Measurements from ENCODE around the gene PNMT. TPM values are rescaled to one million over a fixed set of nuclear protein-coding genes. Genes with fewer than 3 reads are reported as not detected.

PNMT gene
- total RNA-seq, 1 donor: not detected

- no peak for DNase-seq (ENCODE audit: low read depth)
- H3K4me3 ChIP-seq (ENCODE audit: low read depth, low read length): no peak overlapping the region
- TF ChIP-seq, protein P1, sequence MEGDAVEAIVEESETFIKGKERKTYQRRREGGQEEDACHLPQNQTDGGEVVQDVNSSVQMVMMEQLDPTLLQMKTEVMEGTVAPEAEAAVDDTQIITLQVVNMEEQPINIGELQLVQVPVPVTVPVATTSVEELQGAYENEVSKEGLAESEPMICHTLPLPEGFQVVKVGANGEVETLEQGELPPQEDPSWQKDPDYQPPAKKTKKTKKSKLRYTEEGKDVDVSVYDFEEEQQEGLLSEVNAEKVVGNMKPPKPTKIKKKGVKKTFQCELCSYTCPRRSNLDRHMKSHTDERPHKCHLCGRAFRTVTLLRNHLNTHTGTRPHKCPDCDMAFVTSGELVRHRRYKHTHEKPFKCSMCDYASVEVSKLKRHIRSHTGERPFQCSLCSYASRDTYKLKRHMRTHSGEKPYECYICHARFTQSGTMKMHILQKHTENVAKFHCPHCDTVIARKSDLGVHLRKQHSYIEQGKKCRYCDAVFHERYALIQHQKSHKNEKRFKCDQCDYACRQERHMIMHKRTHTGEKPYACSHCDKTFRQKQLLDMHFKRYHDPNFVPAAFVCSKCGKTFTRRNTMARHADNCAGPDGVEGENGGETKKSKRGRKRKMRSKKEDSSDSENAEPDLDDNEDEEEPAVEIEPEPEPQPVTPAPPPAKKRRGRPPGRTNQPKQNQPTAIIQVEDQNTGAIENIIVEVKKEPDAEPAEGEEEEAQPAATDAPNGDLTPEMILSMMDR (IDR thresholded peaks at IDR 0.05; ENCODE audit: insufficient read depth, low read length): no peak
Measured at GRCh38 chr17:39719563-39720355, 51.5 kb downstream of the PNMT start.

Other genes with a start within 250 kb of the PNMT start
- 21.6 and 31.7 TPM in 2 replicates for gene MED1, start 217.2 kb upstream of the PNMT start, total RNA-seq (ENCODE audit: low replicate concordance)
- gene CDK12, start 207.0 kb upstream of the PNMT start, total RNA-seq (ENCODE audit: low replicate concordance): 27.6 and 43.9 TPM in 2 replicates
- gene NEUROD2, start 60.5 kb upstream of the PNMT start, total RNA-seq (ENCODE audit: low replicate concordance): not detected in 2 replicates
- gene PPP1R1B, start 41.5 kb upstream of the PNMT start, total RNA-seq (ENCODE audit: low replicate concordance): 4.1 and 9.0 TPM in 2 replicates
- 18.6 and 20.8 TPM in 2 replicates for gene STARD3, start 31.3 kb upstream of the PNMT start, total RNA-seq (ENCODE audit: low replicate concordance)
- 0.36 and 0.49 TPM in 2 replicates for gene TCAP, start 3.1 kb upstream of the PNMT start, total RNA-seq (ENCODE audit: low replicate concordance)
- 9.7 and 11.1 TPM in 2 replicates for gene PGAP3, start 19.6 kb downstream of the PNMT start, total RNA-seq (ENCODE audit: low replicate concordance)
- gene ERBB2, start 31.6 kb downstream of the PNMT start, total RNA-seq (ENCODE audit: low replicate concordance): 37.4 and 67.0 TPM in 2 replicates
- 33.1 and 76.0 TPM in 2 replicates for gene MIEN1, start 62.1 kb downstream of the PNMT start, total RNA-seq (ENCODE audit: low replicate concordance)
- gene GRB7, start 69.5 kb downstream of the PNMT start, total RNA-seq (ENCODE audit: low replicate concordance): 1.7 TPM in 1 of 2 replicates, not detected in the other
- not detected in 2 replicates for gene IKZF3, start 195.9 kb downstream of the PNMT start, total RNA-seq (ENCODE audit: low replicate concordance)
- gene ZPBP2, start 199.7 kb downstream of the PNMT start, total RNA-seq (ENCODE audit: low replicate concordance): not detected in 2 replicates